GM12873 (cell line): Measurements from ENCODE around the gene WNK2.

Experiments used
- CTCF ChIP-seq: IDR thresholded peaks from 2 replicates; pipeline ENCODE4 v1.5.1; 2012; ENCODE audit warnings: low read depth, mild to moderate bottlenecking, moderate library complexity, low read length, control low read depth; ENCODE audit not compliant: insufficient read depth; ENCODE audit errors: missing control alignments

WNK2 gene

GRCh38 chr9:93364734-93365426 is 180.9 kb downstream of the WNK2 start:
- no peak for TF ChIP-seq CTCF

DNA sequence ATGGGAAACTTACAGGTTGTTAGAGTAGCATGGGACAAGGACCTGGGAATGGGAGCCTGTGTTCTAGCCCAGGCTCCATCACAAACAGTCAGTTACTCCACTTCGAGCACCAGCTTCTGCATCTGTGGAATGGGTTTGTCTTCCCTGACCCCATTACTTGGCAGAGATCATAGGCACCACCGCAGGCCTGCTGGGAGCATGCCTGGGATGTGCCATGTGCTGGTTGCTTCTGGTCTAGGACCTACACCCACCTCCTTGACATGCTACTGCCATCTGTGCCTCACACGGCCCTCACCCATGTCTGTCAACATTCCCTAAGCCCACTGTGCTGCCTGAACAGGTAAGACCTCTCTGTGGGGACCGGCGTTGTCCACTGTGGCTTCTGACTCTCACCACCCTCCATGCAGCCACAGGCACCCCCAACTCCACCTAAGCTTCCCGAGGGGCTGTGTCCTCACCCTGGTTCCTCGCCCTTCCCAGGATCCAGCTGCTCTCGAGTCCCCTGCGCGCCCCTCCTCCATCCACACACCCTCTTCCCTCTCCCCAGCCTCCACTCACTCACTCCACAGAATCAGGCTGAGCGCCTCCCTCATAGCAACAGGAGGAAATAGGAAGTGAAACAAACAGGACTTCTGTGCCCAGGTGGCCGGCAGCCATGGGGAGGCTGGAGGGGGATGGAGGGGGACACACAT is 181.6 kb downstream of the WNK2 start:
- TF ChIP-seq CTCF = no peak

DNA sequence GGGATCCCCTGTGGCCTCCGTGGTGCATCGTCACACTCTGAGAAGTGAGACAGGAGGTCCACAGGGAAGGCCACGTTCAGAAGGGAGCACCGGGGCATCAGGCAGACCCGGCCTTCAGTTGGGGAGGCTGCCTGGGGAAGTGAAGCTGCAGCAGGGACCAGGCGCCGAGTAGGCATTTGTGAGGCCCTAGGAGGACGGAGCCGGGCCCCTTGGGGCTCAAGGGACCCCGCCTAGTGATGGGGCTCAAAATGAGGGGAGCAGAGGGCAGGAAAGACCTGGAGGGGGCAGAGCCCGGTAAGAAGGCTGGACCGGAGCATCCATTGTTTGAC is 182.1 kb downstream of the WNK2 start:
- no peak for TF ChIP-seq CTCF

DNA sequence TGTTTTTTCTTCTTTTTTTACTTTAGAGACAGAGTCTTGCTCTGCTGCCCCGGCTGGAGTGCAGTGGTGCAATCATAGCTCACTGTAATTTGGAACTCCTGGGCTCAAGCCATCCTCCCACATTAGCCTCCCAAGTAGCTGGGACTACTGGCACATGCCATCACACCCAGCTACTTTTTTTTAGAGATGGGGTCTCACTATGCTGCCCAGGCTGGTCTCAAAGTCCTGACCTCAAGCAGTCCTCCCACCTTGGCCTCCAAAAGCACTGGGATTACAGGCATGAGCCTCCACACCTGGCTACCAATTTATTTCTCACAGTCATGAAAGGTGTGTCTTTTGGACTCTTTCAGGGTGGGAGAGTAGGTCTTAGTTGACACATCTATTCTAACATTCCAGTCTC is 184.5 kb downstream of the WNK2 start:
- TF ChIP-seq CTCF = no peak

DNA sequence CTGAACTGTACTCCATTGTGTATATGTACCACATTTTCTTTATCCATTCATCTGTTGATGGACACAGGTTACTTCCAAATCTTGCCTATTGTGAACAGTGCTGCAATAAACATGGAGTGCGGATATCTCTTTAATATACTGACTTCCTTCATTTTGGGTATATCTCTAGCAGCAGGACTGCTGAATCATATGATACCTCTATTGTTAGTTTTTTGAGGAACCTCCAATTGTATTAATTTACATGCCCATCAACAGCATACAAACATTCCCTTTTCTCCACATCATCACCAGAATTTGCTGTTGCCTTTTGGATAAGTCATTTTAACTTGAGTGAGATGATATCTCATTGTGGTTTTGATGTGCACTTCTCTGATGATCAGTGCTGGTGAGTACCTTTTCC is 185.7 kb downstream of the WNK2 start:
- no peak for TF ChIP-seq CTCF
